ENCODE results near the gene NCK1.
A peak's percentile ranks its signal among the peaks of the same experiment; 100 is the strongest.

Gene NCK1

DNA sequence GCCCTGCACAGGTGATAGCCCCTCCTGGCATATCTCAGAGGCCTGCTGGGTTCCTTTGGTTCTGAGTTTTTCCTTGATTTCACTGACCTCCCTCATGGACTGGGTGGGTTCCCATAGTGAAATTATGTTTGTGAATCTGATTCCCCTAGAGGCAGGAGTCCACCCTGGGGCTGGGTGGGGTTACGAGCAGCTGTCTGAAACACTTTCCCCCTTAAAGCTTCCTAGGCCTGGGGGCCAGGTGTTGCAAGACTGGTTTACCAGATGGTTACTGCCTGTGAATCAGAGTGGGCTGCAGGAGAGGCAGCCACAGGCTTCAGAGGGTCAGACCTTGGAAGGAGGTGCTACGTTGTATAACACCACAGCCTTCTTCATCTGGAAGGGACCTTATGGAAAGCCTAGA, 130.1 kb downstream of the NCK1 start:
- DNase-seq: peak; percentile 54

DNA sequence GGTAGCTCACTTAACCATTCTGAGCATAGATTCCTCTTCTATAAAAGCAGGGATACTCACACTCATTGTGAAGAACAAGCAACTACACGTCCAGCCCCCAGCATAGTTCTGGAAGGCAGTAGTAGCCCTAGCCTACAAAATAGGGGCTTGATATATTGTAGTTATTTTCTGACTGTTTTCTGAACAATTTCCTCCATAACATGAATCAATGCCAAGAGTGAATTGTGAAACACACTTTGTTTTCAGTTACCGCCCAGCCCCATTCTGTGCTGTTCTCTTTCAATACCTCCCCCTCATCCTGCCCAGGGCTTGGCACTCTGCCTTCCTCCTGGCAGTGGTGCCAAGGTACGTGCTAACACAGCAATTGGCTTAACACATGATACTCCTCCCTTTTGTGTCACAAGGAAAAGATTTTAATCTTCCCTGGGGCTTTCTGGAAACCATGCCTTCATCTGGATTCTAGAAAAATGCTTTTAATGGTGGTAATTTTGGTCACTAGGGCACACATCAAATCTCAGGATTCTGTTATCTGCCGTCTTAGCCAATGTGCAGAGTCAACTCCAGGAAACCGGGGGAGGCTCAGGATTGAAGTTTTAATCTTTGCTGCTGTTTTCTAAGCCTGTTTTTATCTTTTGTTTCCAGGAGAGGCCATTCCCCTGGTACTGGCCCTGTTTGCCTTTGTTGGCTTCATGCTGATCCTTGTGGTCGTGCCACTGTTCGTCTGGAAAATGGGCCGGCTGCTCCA, 132.9 kb downstream of the NCK1 start:
- no peak for DNase-seq

DNA sequence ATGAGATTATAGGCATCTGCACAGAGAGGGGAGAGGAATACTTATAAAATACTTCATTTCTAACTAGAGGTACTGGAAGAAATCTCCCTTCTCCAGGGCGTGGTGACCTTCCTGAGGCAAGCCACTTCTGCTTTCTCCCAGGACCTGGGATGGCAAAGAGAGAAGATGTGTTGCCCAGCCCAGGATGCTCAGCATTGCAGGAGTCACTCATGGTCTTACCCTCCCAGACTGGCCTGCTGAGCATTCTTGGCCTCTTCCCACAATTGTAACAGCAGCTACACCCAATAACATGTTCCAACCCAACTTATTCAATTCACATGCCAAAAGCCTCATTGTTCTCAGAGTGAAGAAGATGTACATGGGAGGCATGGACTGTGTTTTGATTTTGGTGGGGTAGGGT, 133.6 kb downstream of the NCK1 start:
- no peak for DNase-seq

Measured in NCI-H82 (cell line).